HEK293T (cell line): Measurements from ENCODE around the gene ZHX3.

Experiments used
- CTCF ChIA-PET: fragments of 350-600 bp; formaldehyde crosslinking; extraction: SDS; loops from one replicate; lab custom pipeline; 2021; ENCODE audit warnings: antibody characterized with exemption, inconsistent platforms; lab: Yijun Ruan, JAX
- POLR2A ChIA-PET: fragments of 350-600 bp; formaldehyde crosslinking; extraction: SDS; loops from one replicate; lab custom pipeline; 2020; ENCODE audit warnings: antibody characterized with exemption, inconsistent platforms; lab: Yijun Ruan, JAX
- DNase-seq: peaks from one replicate; pipeline ENCODE4 v3.0.0; 2012; ENCODE audit warnings: mixed read lengths; ENCODE audit errors: extremely low spot score
- ARNT ChIP-seq: fragments of 450-650 bp; IDR thresholded peaks from 2 replicates; pipeline ENCODE4 v1.6.1; 2017; ENCODE audit warnings: mild to moderate bottlenecking
- BHLHE40 ChIP-seq: fragments of 450-650 bp; IDR thresholded peaks from 2 replicates; pipeline ENCODE4 v1.6.1; 2016; ENCODE audit warnings: mild to moderate bottlenecking, moderate library complexity, borderline replicate concordance
- CTBP1 ChIP-seq: fragments of 450-650 bp; IDR thresholded peaks from 2 replicates; pipeline ENCODE4 v1.6.1; 2016; ENCODE audit warnings: borderline replicate concordance
- ELF4 ChIP-seq: fragments of 450-650 bp; IDR thresholded peaks from 2 replicates; pipeline ENCODE4 v1.6.1; 2017; ENCODE audit warnings: antibody characterized with exemption
- FOXA1 ChIP-seq: fragments of 450-650 bp; IDR thresholded peaks from 2 replicates; pipeline ENCODE4 v1.6.1; 2016; ENCODE audit warnings: mild to moderate bottlenecking
- FOXK2 ChIP-seq: fragments of 450-650 bp; IDR thresholded peaks from 2 replicates; pipeline ENCODE4 v1.6.1; 2016; ENCODE audit warnings: mild to moderate bottlenecking
- FOXM1 ChIP-seq: fragments of 450-650 bp; IDR thresholded peaks from 2 replicates; pipeline ENCODE4 v1.6.1; 2017; ENCODE audit warnings: mild to moderate bottlenecking, borderline replicate concordance
- HDGF ChIP-seq: fragments of 450-650 bp; IDR thresholded peaks from 2 replicates; pipeline ENCODE4 v1.6.1; 2017; ENCODE audit warnings: antibody characterized with exemption, borderline replicate concordance
- L3MBTL2 ChIP-seq: fragments of 450-650 bp; conservative IDR thresholded peaks from 2 replicates; pipeline ENCODE4 v1.6.1; 2016; ENCODE audit warnings: mild to moderate bottlenecking
- LEF1 ChIP-seq: fragments of 450-650 bp; IDR thresholded peaks from 2 replicates; pipeline ENCODE4 v1.6.1; 2017; ENCODE audit warnings: mild to moderate bottlenecking, borderline replicate concordance
- NFRKB ChIP-seq: fragments of 450-650 bp; IDR thresholded peaks from 2 replicates; pipeline ENCODE4 v1.6.1; 2016; ENCODE audit warnings: mild to moderate bottlenecking, moderate library complexity
- PKNOX1 ChIP-seq: fragments of 450-650 bp; IDR thresholded peaks from 2 replicates; pipeline ENCODE4 v1.6.1; 2016
- SP1 ChIP-seq: fragments of 450-650 bp; IDR thresholded peaks from 2 replicates; pipeline ENCODE4 v1.6.1; 2017
- SUZ12 ChIP-seq: fragments of 450-650 bp; IDR thresholded peaks from 2 replicates; pipeline ENCODE4 v1.6.1; 2016; ENCODE audit warnings: mild to moderate bottlenecking
- TARDBP ChIP-seq: fragments of 450-650 bp; IDR thresholded peaks from 2 replicates; pipeline ENCODE4 v1.6.1; 2016
- ZNF384 ChIP-seq: fragments of 450-650 bp; IDR thresholded peaks from 2 replicates; pipeline ENCODE4 v1.6.1; 2016

ZHX3 gene

GRCh38 chr20:41229259-41229658 is 88.3 kb downstream of the ZHX3 start:
- DNase-seq = no peak
- ChIA-PET CTCF (no interaction called here), POLR2A (no interaction called here)
- no peak for TF ChIP-seq BHLHE40
- no peak for TF ChIP-seq ELF4
- TF ChIP-seq HDGF = no peak
- no peak for TF ChIP-seq TARDBP
- no peak for TF ChIP-seq FOXM1
- TF ChIP-seq FOXA1 = no peak
- no peak for TF ChIP-seq NFRKB
- no peak for TF ChIP-seq FOXK2

GRCh38 chr20:41228858-41229257 is 88.7 kb downstream of the ZHX3 start:
- no peak for DNase-seq
- no peak for TF ChIP-seq L3MBTL2
- TF ChIP-seq TARDBP = no peak
- TF ChIP-seq ZNF384 = no peak
- no peak for TF ChIP-seq SUZ12
- no peak for TF ChIP-seq FOXM1
- no peak for TF ChIP-seq PKNOX1
- no peak for TF ChIP-seq BHLHE40
- TF ChIP-seq NFRKB = no peak
- no peak for TF ChIP-seq LEF1
- TF ChIP-seq FOXA1 = no peak
- no peak for TF ChIP-seq ARNT
- no peak for TF ChIP-seq FOXK2
- TF ChIP-seq SP1 = no peak
- ChIA-PET POLR2A (no interaction called here), CTCF (no interaction called here)

- ChIA-PET CTCF (no interaction called here), POLR2A (no interaction called here)
- TF ChIP-seq SUZ12 (no peak), ZNF384 (no peak), L3MBTL2 (no peak)
- DNase-seq = no peak
Measured at GRCh38 chr20:41226426-41226825, 91.1 kb downstream of the ZHX3 start.

- POLR2A ChIA-PET = interaction anchor here (0.7 kb wide), 1 partner anchor 140 kb away, joined by 3 read pairs; no protein-coding TSS in a partner anchor
- no peak for TF ChIP-seq PKNOX1
- no peak for TF ChIP-seq BHLHE40
- no peak for TF ChIP-seq FOXA1
- no peak for TF ChIP-seq CTBP1
- no peak for TF ChIP-seq SP1
- TF ChIP-seq LEF1 = no peak
- TF ChIP-seq ARNT = no peak
- TF ChIP-seq SUZ12 = no peak
- no peak for TF ChIP-seq L3MBTL2
- TF ChIP-seq FOXM1 = no peak
- no peak for TF ChIP-seq ELF4
- TF ChIP-seq HDGF = no peak
- TF ChIP-seq FOXK2 = no peak
- TF ChIP-seq NFRKB = no peak
- no peak for TF ChIP-seq TARDBP
- CTCF ChIA-PET = interaction anchor here (1.5 to 1.7 kb wide), 2 partner anchors 90 to 115 kb away, joined by 3 to 6 read pairs; partner anchors contain the start of gene LPIN3
- no peak for DNase-seq
Measured at GRCh38 chr20:41225091-41225490, 92.4 kb downstream of the ZHX3 start.

GRCh38 chr20:41224281-41224680 is 93.2 kb downstream of the ZHX3 start:
- TF ChIP-seq SP1 (no peak), LEF1 (no peak), FOXM1 (no peak)
- ChIA-PET POLR2A (no interaction called here), CTCF (interaction anchor here (1.5 to 1.7 kb wide), 3 partner anchors 52 to 116 kb away, joined by 3 to 6 read pairs (median 5); partner anchors contain the start of gene LPIN3)
- no peak for DNase-seq

- DNase-seq = no peak
- ChIA-PET POLR2A (no interaction called here), CTCF (interaction anchor here (1.6 kb wide), 2 partner anchors 9 to 50 kb away, joined by 4 to 5 read pairs; no protein-coding TSS in a partner anchor)
- TF ChIP-seq ZNF384 (no peak), L3MBTL2 (no peak), CTBP1 (no peak)
Measured at GRCh38 chr20:41223112-41223511, 94.4 kb downstream of the ZHX3 start.

- CTCF ChIA-PET = interaction anchor here (1.6 kb wide), 2 partner anchors 10 to 50 kb away, joined by 4 to 5 read pairs; no protein-coding TSS in a partner anchor
- POLR2A ChIA-PET = no interaction called here
- TF ChIP-seq TARDBP (no peak), PKNOX1 (no peak), BHLHE40 (no peak), CTBP1 (no peak), SP1 (no peak), FOXK2 (no peak), FOXA1 (no peak), LEF1 (no peak), ZNF384 (no peak)
- no peak for DNase-seq
Measured at GRCh38 chr20:41222703-41223102, 94.8 kb downstream of the ZHX3 start.
